Measurements from ENCODE around the gene FTCDNL1.

GRCh38 chr2:199861132-199861774 lies 10.3 kb upstream of the FTCDNL1 start:
- TF ChIP-seq CTCF (IDR thresholded peaks at IDR 0.05; ENCODE audit: borderline replicate concordance, extremely low read depth, low read length, poor library complexity, severe bottlenecking) (peak; percentile 59), EZH2 (IDR thresholded peaks at IDR 0.05; ENCODE audit: borderline replicate concordance, low read depth, low read length, severe bottlenecking) (no peak)

Measured in DND-41 (cell line).